ENCODE data around the gene SARNP. TPM values are rescaled to one million over a fixed set of nuclear protein-coding genes. Genes with fewer than 3 reads are reported as not detected.

The SARNP gene
- total and polyA plus RNA-seq, 4 donors = 19.1 to 34.2 (median 25.6) TPM

- TF ChIP-seq, protein P1, sequence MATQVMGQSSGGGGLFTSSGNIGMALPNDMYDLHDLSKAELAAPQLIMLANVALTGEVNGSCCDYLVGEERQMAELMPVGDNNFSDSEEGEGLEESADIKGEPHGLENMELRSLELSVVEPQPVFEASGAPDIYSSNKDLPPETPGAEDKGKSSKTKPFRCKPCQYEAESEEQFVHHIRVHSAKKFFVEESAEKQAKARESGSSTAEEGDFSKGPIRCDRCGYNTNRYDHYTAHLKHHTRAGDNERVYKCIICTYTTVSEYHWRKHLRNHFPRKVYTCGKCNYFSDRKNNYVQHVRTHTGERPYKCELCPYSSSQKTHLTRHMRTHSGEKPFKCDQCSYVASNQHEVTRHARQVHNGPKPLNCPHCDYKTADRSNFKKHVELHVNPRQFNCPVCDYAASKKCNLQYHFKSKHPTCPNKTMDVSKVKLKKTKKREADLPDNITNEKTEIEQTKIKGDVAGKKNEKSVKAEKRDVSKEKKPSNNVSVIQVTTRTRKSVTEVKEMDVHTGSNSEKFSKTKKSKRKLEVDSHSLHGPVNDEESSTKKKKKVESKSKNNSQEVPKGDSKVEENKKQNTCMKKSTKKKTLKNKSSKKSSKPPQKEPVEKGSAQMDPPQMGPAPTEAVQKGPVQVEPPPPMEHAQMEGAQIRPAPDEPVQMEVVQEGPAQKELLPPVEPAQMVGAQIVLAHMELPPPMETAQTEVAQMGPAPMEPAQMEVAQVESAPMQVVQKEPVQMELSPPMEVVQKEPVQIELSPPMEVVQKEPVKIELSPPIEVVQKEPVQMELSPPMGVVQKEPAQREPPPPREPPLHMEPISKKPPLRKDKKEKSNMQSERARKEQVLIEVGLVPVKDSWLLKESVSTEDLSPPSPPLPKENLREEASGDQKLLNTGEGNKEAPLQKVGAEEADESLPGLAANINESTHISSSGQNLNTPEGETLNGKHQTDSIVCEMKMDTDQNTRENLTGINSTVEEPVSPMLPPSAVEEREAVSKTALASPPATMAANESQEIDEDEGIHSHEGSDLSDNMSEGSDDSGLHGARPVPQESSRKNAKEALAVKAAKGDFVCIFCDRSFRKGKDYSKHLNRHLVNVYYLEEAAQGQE (IDR thresholded peaks at IDR 0.05) = no peak
- no peak for TF ChIP-seq EGR1 (IDR thresholded peaks at IDR 0.05; ENCODE audit: low read depth in 2 of 2)
- TF ChIP-seq SP1 (IDR thresholded peaks at IDR 0.05) = no peak
- TF ChIP-seq JUND (IDR thresholded peaks at IDR 0.05) = no peak
- TF ChIP-seq, protein P2, sequence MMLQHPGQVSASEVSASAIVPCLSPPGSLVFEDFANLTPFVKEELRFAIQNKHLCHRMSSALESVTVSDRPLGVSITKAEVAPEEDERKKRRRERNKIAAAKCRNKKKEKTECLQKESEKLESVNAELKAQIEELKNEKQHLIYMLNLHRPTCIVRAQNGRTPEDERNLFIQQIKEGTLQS (IDR thresholded peaks at IDR 0.05) = no peak
- TF ChIP-seq RAD21 (IDR thresholded peaks at IDR 0.05) = no peak
- no peak for TF ChIP-seq RXRA (IDR thresholded peaks at IDR 0.05)
- TF ChIP-seq GABPA (IDR thresholded peaks at IDR 0.05 in 1 of 2, conservative IDR thresholded peaks at IDR 0.05 in 1 of 2) = no peak
Measured at GRCh38 chr12:55741931-55742680, 75.4 kb downstream of the SARNP start (continued).

- 85% methylated on average over 2 of the region's 2 CpGs for WGBS
- Histone ChIP-seq H3K27ac (ENCODE audit: low read depth in 1 of 2, low read length in 2 of 2) (no peak overlapping the region), H3K36me3 (ENCODE audit: control insufficient read depth in 4 of 4, insufficient read depth in 3 of 4, low read depth in 1 of 4, low read length in 3 of 4) (no peaks in the 10 kb centered on the region), H3K9me3 (ENCODE audit: control insufficient read depth in 4 of 4, low read length in 3 of 4) (no peaks in the 10 kb centered on the region), H3K27me3 (ENCODE audit: control insufficient read depth in 4 of 4, insufficient read depth in 4 of 4, low read length in 3 of 4) (peaks cover 0 to 5% (median 0%) of the 10 kb centered on the region in 4 donors), H3K4me1 (ENCODE audit: control insufficient read depth in 4 of 4, insufficient read depth in 4 of 4, low read length in 3 of 4) (peaks cover 0 to 23% (median 14%) of the 10 kb centered on the region in 4 donors), H3K9ac (ENCODE audit: low read depth in 1 of 2, low read length in 2 of 2) (no peak overlapping the region), H3K4me3 (ENCODE audit: low read depth in 1 of 3, low read length in 3 of 3) (no peak overlapping the region)
- DNase-seq (ENCODE audit: low spot score) = no peak
- TF ChIP-seq TAF1 (conservative IDR thresholded peaks at IDR 0.05) (no peak), GABPA (IDR thresholded peaks at IDR 0.05 in 1 of 2, conservative IDR thresholded peaks at IDR 0.05 in 1 of 2) (no peak), HNF4G (IDR thresholded peaks at IDR 0.05) (no peak)
- TF ChIP-seq, protein P1 (IDR thresholded peaks at IDR 0.05) = no peak
Measured at GRCh38 chr12:55739025-55739378, 78.5 kb downstream of the SARNP start.
